HepG2 (cell line): ENCODE data around the gene HHIPL2.

Source experiments
- ATM ChIP-seq: fragments of 450-650 bp; IDR thresholded peaks from 2 replicates; pipeline ENCODE4 v1.7.1; 2017; ENCODE audit warnings: mild to moderate bottlenecking, borderline replicate concordance
- FOXC1 ChIP-seq: sonication (generic); formaldehyde crosslinking; IDR thresholded peaks from 2 replicates; pipeline ENCODE4 v1.8.0; 2022; ENCODE audit warnings: mild to moderate bottlenecking, missing genetic modification reagents, borderline replicate concordance
- MEIS1 ChIP-seq: sonication (generic); formaldehyde crosslinking; IDR thresholded peaks from 2 replicates; pipeline ENCODE4 v1.9.0; 2021; ENCODE audit warnings: mild to moderate bottlenecking, missing genetic modification reagents, moderate library complexity, borderline replicate concordance
- RORA ChIP-seq: sonication (generic); formaldehyde crosslinking; IDR thresholded peaks from 2 replicates; pipeline ENCODE4 v1.5.0; 2020; ENCODE audit warnings: mild to moderate bottlenecking, missing genetic modification reagents, moderate library complexity
- SP2 ChIP-seq: sonication (generic); formaldehyde crosslinking; IDR thresholded peaks from 2 replicates; pipeline ENCODE4 v1.5.1; 2020; ENCODE audit warnings: mild to moderate bottlenecking, missing genetic modification reagents
- U2AF1 ChIP-seq: fragments of 200-400 bp; formaldehyde crosslinking; optimal IDR thresholded peaks from 2 replicates; pipeline ENCODE3; 2017; ENCODE audit warnings: mild to moderate bottlenecking, low read depth, low read length
- ZNF292 ChIP-seq: sonication (generic); formaldehyde crosslinking; IDR thresholded peaks from 2 replicates; pipeline ENCODE4 v1.8.1; 2022; ENCODE audit warnings: mild to moderate bottlenecking, low read depth, missing genetic modification reagents, borderline replicate concordance
- ZNF747 ChIP-seq: sonication (generic); formaldehyde crosslinking; IDR thresholded peaks from 2 replicates; pipeline ENCODE4 v1.8.1; 2023; ENCODE audit warnings: missing genetic modification reagents, mild to moderate bottlenecking, borderline replicate concordance
- TF ChIP-seq, protein P1 (sequence below): IDR thresholded peaks from 2 replicates; pipeline ENCODE4 v1.6.1; 2016; ENCODE audit warnings: missing compliant biosample characterization, missing genetic modification reagents, borderline replicate concordance
- TF ChIP-seq, protein P2 (sequence below): sonication (generic); formaldehyde crosslinking; IDR thresholded peaks from 2 replicates; pipeline ENCODE4 v1.5.0; 2020; ENCODE audit warnings: mild to moderate bottlenecking, missing genetic modification reagents, moderate library complexity

DNA sequence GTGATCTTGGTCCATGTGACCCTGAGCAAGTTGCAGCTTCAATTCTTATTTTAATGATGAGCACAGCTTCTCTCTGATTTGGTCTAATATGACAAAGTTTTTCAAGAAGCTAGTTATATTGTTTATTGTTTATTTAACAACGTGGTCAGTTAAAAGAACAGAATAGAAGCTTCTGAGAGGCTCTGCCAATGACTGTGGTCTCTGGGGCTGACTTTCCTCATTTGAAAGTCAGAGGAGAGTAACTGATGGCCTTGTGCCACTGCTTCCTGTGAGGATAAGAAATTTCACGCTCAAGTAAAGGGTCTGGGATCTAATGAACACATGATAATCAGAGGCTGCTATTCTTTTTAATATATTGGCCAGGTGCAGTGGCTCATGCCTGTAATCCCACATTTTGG lies 7.3 kb downstream of the HHIPL2 start:
- TF ChIP-seq RORA (no peak), ZNF747 (CRISPR knock-in tag) (no peak), FOXC1 (CRISPR knock-in tag) (no peak), SP2 (CRISPR knock-in tag) (no peak), ATM (no peak), MEIS1 (CRISPR knock-in tag) (no peak), ZNF292 (CRISPR knock-in tag) (no peak), U2AF1 (no peak)
- TF ChIP-seq, protein P1, sequence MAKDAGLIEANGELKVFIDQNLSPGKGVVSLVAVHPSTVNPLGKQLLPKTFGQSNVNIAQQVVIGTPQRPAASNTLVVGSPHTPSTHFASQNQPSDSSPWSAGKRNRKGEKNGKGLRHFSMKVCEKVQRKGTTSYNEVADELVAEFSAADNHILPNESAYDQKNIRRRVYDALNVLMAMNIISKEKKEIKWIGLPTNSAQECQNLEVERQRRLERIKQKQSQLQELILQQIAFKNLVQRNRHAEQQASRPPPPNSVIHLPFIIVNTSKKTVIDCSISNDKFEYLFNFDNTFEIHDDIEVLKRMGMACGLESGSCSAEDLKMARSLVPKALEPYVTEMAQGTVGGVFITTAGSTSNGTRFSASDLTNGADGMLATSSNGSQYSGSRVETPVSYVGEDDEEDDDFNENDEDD (CRISPR knock-in tag) = no peak
- TF ChIP-seq, protein P2, sequence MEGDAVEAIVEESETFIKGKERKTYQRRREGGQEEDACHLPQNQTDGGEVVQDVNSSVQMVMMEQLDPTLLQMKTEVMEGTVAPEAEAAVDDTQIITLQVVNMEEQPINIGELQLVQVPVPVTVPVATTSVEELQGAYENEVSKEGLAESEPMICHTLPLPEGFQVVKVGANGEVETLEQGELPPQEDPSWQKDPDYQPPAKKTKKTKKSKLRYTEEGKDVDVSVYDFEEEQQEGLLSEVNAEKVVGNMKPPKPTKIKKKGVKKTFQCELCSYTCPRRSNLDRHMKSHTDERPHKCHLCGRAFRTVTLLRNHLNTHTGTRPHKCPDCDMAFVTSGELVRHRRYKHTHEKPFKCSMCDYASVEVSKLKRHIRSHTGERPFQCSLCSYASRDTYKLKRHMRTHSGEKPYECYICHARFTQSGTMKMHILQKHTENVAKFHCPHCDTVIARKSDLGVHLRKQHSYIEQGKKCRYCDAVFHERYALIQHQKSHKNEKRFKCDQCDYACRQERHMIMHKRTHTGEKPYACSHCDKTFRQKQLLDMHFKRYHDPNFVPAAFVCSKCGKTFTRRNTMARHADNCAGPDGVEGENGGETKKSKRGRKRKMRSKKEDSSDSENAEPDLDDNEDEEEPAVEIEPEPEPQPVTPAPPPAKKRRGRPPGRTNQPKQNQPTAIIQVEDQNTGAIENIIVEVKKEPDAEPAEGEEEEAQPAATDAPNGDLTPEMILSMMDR (CRISPR knock-in tag) = no peak
